Endothelial cell of umbilical vein (primary cell): ENCODE results near the gene CTIF. TPM values are rescaled to one million over a fixed set of nuclear protein-coding genes. Genes with fewer than 3 reads are reported as not detected.

ENCODE experiments used
- BruUV-seq: library from RNA; stranded (reverse); fragments of 400-500 nt; replicated peaks from 2 replicates; lab custom pipeline; 2021; lab: Mats Ljungman, UMichigan
- CTCF ChIA-PET: fragments of 300-600, 350-600 bp; sonication (Branson Sonifier 250); formaldehyde crosslinking; loops from one replicate; lab custom pipeline; 2021; ENCODE audit warnings: antibody characterized with exemption, inconsistent platforms; lab: Charles Lee
- POLR2A ChIA-PET: fragments of 300-600, 350-600 bp; sonication (Branson Sonifier 250); formaldehyde crosslinking; loops from one replicate; lab custom pipeline; 2021; ENCODE audit warnings: antibody characterized with exemption, inconsistent platforms; lab: Charles Lee
- DNase-seq: peaks from one replicate; pipeline ENCODE4 v3.0.0-alpha.2; 2011; ENCODE audit warnings: low read depth, low spot score
- FAIRE-seq: peaks from 2 replicates; lab custom pipeline; 2011; peaks lifted over from hg19 to GRCh38; lab: Jason Lieb, UNC
- H2AFZ ChIP-seq: 2 replicates; pipeline ENCODE4 v1.6.0; 2012; ENCODE audit warnings: low read depth, low read length, control low read depth, inconsistent platforms
- H3K27ac ChIP-seq: 2 replicates; pipeline ENCODE4 v1.5.1; 2011; ENCODE audit warnings: low read depth, mild to moderate bottlenecking, control low read depth, low read length, moderate library complexity; ENCODE audit not compliant: insufficient read depth
- H3K27me3 ChIP-seq, 2 experiments: 2 replicates each; pipeline versions ENCODE4 v1.6.0 to v1.6.1; 2011; ENCODE audit warnings: low read length in 2 of 2, mixed read lengths in 1 of 2; ENCODE audit not compliant: control insufficient read depth in 2 of 2, insufficient read depth in 2 of 2
- H3K36me3 ChIP-seq, 2 experiments: 2 replicates in 1 of 2; 3 replicates in 1 of 2; pipeline ENCODE4 v1.5.1; 2011; ENCODE audit warnings: low read length in 2 of 2, mild to moderate bottlenecking in 1 of 2, moderate library complexity in 1 of 2; ENCODE audit not compliant: control insufficient read depth in 2 of 2, insufficient read depth in 2 of 2; ENCODE audit errors: extremely low read depth in 1 of 2
- H3K4me1 ChIP-seq: 3 replicates; pipeline ENCODE4 v1.5.1; 2011; ENCODE audit warnings: mild to moderate bottlenecking, low read length; ENCODE audit not compliant: control insufficient read depth, insufficient read depth; ENCODE audit errors: extremely low read depth
- H3K4me2 ChIP-seq: 2 replicates; pipeline ENCODE4 v1.6.1; 2011; ENCODE audit warnings: low read length, control low read depth, mixed read lengths; ENCODE audit not compliant: insufficient read depth
- H3K4me3 ChIP-seq, 3 experiments: fragments of 200-600 bp in 1 of 3; sonication (generic), shearing (Covaris generic) in 1 of 3; replicated peaks in 1 of 3; 2 replicates each; pipeline ENCODE4 v1.5.1; 2011 to 2016; ENCODE audit warnings: control low read depth in 3 of 3, low read length in 3 of 3, mild to moderate bottlenecking in 2 of 3, inconsistent platforms in 1 of 3, low read depth in 1 of 3, moderate library complexity in 1 of 3; ENCODE audit not compliant: insufficient read depth in 1 of 3
- H3K79me2 ChIP-seq: 2 replicates; pipeline ENCODE4 v1.6.0; 2012; ENCODE audit warnings: low read length, inconsistent platforms; ENCODE audit not compliant: control insufficient read depth, insufficient read depth
- H3K9ac ChIP-seq: replicated peaks from 2 replicates; pipeline ENCODE3; 2011; ENCODE audit warnings: low read length, control low read depth; ENCODE audit not compliant: insufficient read depth; ENCODE audit errors: extremely low read depth
- H3K9me1 ChIP-seq: replicated peaks from 3 replicates; pipeline ENCODE4 v1.6.0; 2011; ENCODE audit warnings: mild to moderate bottlenecking, low read length; ENCODE audit not compliant: control insufficient read depth, insufficient read depth; ENCODE audit errors: extremely low read depth
- H3K9me3 ChIP-seq: replicated peaks from 2 replicates; pipeline ENCODE4 v1.5.1; 2012; ENCODE audit warnings: low read length, inconsistent platforms; ENCODE audit not compliant: control insufficient read depth, insufficient read depth
- H4K20me1 ChIP-seq: replicated peaks from 2 replicates; pipeline ENCODE3; 2011; ENCODE audit warnings: mild to moderate bottlenecking, low read length; ENCODE audit not compliant: control insufficient read depth, insufficient read depth; ENCODE audit errors: extremely low read depth
- EZH2 ChIP-seq: IDR thresholded peaks from 2 replicates; pipeline ENCODE4 v1.6.1; 2012; ENCODE audit warnings: borderline replicate concordance, low read depth, mild to moderate bottlenecking, moderate library complexity, low read length, inconsistent platforms; ENCODE audit not compliant: severe bottlenecking
- FOS ChIP-seq: IDR thresholded peaks from 2 replicates; pipeline ENCODE4 v1.6.1; 2011; ENCODE audit warnings: mild to moderate bottlenecking, low read length, moderate library complexity, borderline replicate concordance; ENCODE audit not compliant: insufficient read depth
- GATA2 ChIP-seq: IDR thresholded peaks from 2 replicates; pipeline ENCODE4 v1.7.0; 2011; ENCODE audit warnings: low read depth, mild to moderate bottlenecking, moderate library complexity, mixed read lengths, low read length; ENCODE audit not compliant: insufficient read length, insufficient read depth
- JUN ChIP-seq: IDR thresholded peaks from 2 replicates; pipeline ENCODE4 v1.6.1; 2011; ENCODE audit warnings: borderline replicate concordance, low read depth; ENCODE audit not compliant: insufficient read length, insufficient read depth
- MYC ChIP-seq: IDR thresholded peaks from one replicate; pipeline ENCODE4 v1.6.1; 2011; ENCODE audit warnings: mild to moderate bottlenecking, low read depth, low read length
- POLR2A ChIP-seq: IDR thresholded peaks from 2 replicates; pipeline ENCODE4 v1.6.1; 2012; ENCODE audit warnings: low read depth, mild to moderate bottlenecking, control low read depth, low read length
- POLR2AphosphoS5 ChIP-seq: IDR thresholded peaks from 2 replicates; pipeline ENCODE4 v1.6.1; 2012; ENCODE audit warnings: low read depth, mild to moderate bottlenecking, control low read depth, low read length, moderate library complexity; ENCODE audit not compliant: insufficient read depth
- dilution Hi-C: fragments of 300-500 bp; cut with MboI; formaldehyde crosslinking; loops from one replicate; pipeline ENCODE4 v1.15.0; 2019; ENCODE audit warnings: low sequenced_read_pairs; ENCODE audit not compliant: extremely low pct_ligation_motif_present
- intact Hi-C: fragments of 100-400 bp; cut with micrococcal nuclease; formaldehyde crosslinking; loops from one replicate; pipeline ENCODE4 v1.10.0; 2022
- polyA plus RNA-seq, 4 experiments: library from polyadenylated mRNA; depleted of rRNA in 3 of 4; stranded (reverse) in 3 of 4; unstranded in 1 of 4; fragments of >200 nt; gene quantifications; 2 replicates each; pipeline versions ENCODE4 v1.2.1 to v1.2.3, GENCODE V29; 2011 to 2012; ENCODE audit warnings: missing spikeins in 1 of 4
- total RNA-seq: library from RNA; stranded (reverse); gene quantifications from 2 replicates; pipeline ENCODE4 v1.2.3, GENCODE V29; 2021
- TF ChIP-seq, protein P1 (sequence below): IDR thresholded peaks from 2 replicates; pipeline ENCODE4 v1.6.1; 2011; ENCODE audit not compliant: insufficient read depth, insufficient read length
- TF ChIP-seq, protein P2 (sequence below), 2 donors: IDR thresholded peaks; 1 replicate in 1 of 2; 2 replicates in 1 of 2; pipeline ENCODE4 v1.5.1; 2011; ENCODE audit warnings: low read length in 2 of 2, mild to moderate bottlenecking in 2 of 2, moderate library complexity in 2 of 2, control low read depth in 1 of 2, inconsistent platforms in 1 of 2, low read depth in 1 of 2; ENCODE audit not compliant: insufficient read depth in 1 of 2; ENCODE audit errors: extremely low read depth in 1 of 2

The CTIF gene
- total and polyA plus RNA-seq, 2 donors (not counting 3 experiments of a cell fraction or from before 2014, with no cell fraction given), result 20.9 to 57.7 TPM

DNA sequence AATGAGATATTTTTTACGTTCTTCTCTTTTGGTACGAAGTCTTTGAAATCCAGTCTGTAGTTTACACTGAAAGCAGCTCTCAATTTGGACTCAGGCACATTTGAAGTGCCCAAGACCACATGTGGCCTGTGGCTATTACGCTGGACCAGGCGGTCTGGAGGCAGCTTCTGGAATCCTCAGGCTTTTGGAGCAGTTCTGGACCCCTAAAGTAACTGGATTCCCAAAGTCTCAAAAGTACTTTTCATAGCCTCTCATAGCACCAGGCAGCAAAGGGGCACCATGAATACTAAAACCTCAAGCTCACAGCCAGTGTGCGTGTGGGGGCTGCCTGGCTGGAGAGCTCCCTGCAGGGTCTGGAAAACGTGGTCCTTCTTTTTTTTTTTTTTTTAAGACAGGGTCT is 293.0 kb downstream of the CTIF start:
- H2AFZ ChIP-seq, result no peak overlapping the region
- H3K9me1 ChIP-seq, result no peaks in the 10 kb centered on the region
- TF ChIP-seq, protein P1, sequence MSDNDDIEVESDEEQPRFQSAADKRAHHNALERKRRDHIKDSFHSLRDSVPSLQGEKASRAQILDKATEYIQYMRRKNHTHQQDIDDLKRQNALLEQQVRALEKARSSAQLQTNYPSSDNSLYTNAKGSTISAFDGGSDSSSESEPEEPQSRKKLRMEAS, result no peak
- TF ChIP-seq GATA2 (no peak), FOS (no peak), POLR2AphosphoS5 (no peak), JUN (no peak), MYC (no peak), EZH2 (no peak), POLR2A (no peak)
- TF ChIP-seq, protein P2, sequence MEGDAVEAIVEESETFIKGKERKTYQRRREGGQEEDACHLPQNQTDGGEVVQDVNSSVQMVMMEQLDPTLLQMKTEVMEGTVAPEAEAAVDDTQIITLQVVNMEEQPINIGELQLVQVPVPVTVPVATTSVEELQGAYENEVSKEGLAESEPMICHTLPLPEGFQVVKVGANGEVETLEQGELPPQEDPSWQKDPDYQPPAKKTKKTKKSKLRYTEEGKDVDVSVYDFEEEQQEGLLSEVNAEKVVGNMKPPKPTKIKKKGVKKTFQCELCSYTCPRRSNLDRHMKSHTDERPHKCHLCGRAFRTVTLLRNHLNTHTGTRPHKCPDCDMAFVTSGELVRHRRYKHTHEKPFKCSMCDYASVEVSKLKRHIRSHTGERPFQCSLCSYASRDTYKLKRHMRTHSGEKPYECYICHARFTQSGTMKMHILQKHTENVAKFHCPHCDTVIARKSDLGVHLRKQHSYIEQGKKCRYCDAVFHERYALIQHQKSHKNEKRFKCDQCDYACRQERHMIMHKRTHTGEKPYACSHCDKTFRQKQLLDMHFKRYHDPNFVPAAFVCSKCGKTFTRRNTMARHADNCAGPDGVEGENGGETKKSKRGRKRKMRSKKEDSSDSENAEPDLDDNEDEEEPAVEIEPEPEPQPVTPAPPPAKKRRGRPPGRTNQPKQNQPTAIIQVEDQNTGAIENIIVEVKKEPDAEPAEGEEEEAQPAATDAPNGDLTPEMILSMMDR (IDR thresholded peaks at IDR 0.05; ENCODE audit: extremely low read depth in 1 of 2, insufficient read depth in 1 of 2, low read depth in 1 of 2, low read length in 2 of 2), result no peak
- no peaks in the 10 kb centered on the region for H3K27me3 ChIP-seq
- no peaks in the 10 kb centered on the region for H4K20me1 ChIP-seq
- DNase-seq, result no peak
- no peaks in the 10 kb centered on the region for H3K79me2 ChIP-seq
- dilution Hi-C loops, result no loop called here
- BruUV-seq, result no TSS peak
- H3K4me1 ChIP-seq, result peaks cover 43% of the 10 kb centered on the region
- no peaks in the 10 kb centered on the region for H3K9me3 ChIP-seq
- POLR2A ChIA-PET, result no interaction called here
- no peak overlapping the region for H3K27ac ChIP-seq
- no peaks in the 10 kb centered on the region for H3K36me3 ChIP-seq
- FAIRE-seq, result no peak
- CTCF ChIA-PET, result interaction anchor here (1.0 to 3.6 kb wide), 9 partner anchors 12 to 407 kb away, joined by 3 to 14 read pairs (median 4); no protein-coding TSS in a partner anchor
- H3K4me3 ChIP-seq, result no peak overlapping the region
- H3K4me2 ChIP-seq, result no peak overlapping the region
- intact Hi-C loops, result loop anchor here (2.0 kb wide), 1 partner anchor 41 kb away; no protein-coding TSS in a partner anchor
- no peak overlapping the region for H3K9ac ChIP-seq
